Limb (tissue), 2 donors: ENCODE measurements around the gene MPP2.
A peak's percentile ranks its signal among the peaks of the same experiment; 100 is the strongest.
"Not testable (repeated sequence)": the region's sequence is repeated elsewhere in the genome, so short reads cannot be mapped to it uniquely, and the experiment has no call there.

Experiments
- DNase-seq, 2 donors: peaks; one replicate each; pipeline ENCODE4 v3.0.0-alpha.2; 2016; ENCODE audit errors: extremely low spot score in 2 of 2

Gene MPP2

GRCh38 chr17:43877451-43878155 lies 29.7 kb downstream of the MPP2 start:
- DNase-seq: no peak

- DNase-seq: no peak
These were observed 30.3 kb downstream of the MPP2 start for GRCh38 chr17:43877031-43877430.

- DNase-seq: no peak
These were observed 31.7 kb downstream of the MPP2 start for GRCh38 chr17:43875476-43876147.

- DNase-seq: no peak
These were observed 33.0 kb downstream of the MPP2 start for GRCh38 chr17:43874293-43874692.

GRCh38 chr17:43873815-43874214 lies 33.5 kb downstream of the MPP2 start:
- no peak for DNase-seq

- DNase-seq: no peak
These were observed 34.2 kb downstream of the MPP2 start for GRCh38 chr17:43873091-43873490.

GRCh38 chr17:43871946-43872690 lies 35.2 kb downstream of the MPP2 start:
- DNase-seq: no peak

GRCh38 chr17:43869031-43869430 lies 38.3 kb downstream of the MPP2 start:
- DNase-seq: not testable (repeated sequence)

GRCh38 chr17:43868226-43868994 lies 38.9 kb downstream of the MPP2 start:
- DNase-seq: no peak

GRCh38 chr17:43864161-43864984 lies 43.0 kb downstream of the MPP2 start:
- no peak for DNase-seq

GRCh38 chr17:43861960-43862359 lies 45.4 kb downstream of the MPP2 start:
- DNase-seq: no peak

GRCh38 chr17:43860927-43861622 lies 46.3 kb downstream of the MPP2 start:
- DNase-seq: peak in 1 of 2 donors; percentile 22

GRCh38 chr17:43860077-43860725 lies 47.1 kb downstream of the MPP2 start:
- DNase-seq: peak in 1 of 2 donors; percentile 14

GRCh38 chr17:43857957-43858600 lies 49.3 kb downstream of the MPP2 start:
- no peak for DNase-seq

- DNase-seq: no peak
These were observed 50.2 kb downstream of the MPP2 start for GRCh38 chr17:43857141-43857540.

- DNase-seq: no peak
These were observed 51.2 kb downstream of the MPP2 start for GRCh38 chr17:43856141-43856540.

GRCh38 chr17:43855061-43855460 lies 52.3 kb downstream of the MPP2 start:
- no peak for DNase-seq

- DNase-seq: no peak
These were observed 52.8 kb downstream of the MPP2 start for GRCh38 chr17:43854498-43854897.

- DNase-seq: no peak
These were observed 53.8 kb downstream of the MPP2 start for GRCh38 chr17:43853546-43853945.
